ENCODE measurements around the gene UBAC1.
"Not testable (repeated sequence)": the region's sequence is repeated elsewhere in the genome, so short reads cannot be mapped to it uniquely, and the experiment has no call there.

UBAC1 gene

GRCh38 chr9:135945969-135946368 lies 15.2 kb downstream of the UBAC1 start:
- TF ChIP-seq, protein P1, sequence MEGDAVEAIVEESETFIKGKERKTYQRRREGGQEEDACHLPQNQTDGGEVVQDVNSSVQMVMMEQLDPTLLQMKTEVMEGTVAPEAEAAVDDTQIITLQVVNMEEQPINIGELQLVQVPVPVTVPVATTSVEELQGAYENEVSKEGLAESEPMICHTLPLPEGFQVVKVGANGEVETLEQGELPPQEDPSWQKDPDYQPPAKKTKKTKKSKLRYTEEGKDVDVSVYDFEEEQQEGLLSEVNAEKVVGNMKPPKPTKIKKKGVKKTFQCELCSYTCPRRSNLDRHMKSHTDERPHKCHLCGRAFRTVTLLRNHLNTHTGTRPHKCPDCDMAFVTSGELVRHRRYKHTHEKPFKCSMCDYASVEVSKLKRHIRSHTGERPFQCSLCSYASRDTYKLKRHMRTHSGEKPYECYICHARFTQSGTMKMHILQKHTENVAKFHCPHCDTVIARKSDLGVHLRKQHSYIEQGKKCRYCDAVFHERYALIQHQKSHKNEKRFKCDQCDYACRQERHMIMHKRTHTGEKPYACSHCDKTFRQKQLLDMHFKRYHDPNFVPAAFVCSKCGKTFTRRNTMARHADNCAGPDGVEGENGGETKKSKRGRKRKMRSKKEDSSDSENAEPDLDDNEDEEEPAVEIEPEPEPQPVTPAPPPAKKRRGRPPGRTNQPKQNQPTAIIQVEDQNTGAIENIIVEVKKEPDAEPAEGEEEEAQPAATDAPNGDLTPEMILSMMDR (IDR thresholded peaks at IDR 0.05; ENCODE audit: borderline replicate concordance, insufficient read depth, low read depth, low read length): no peak
- no peak overlapping the region for H3K4me3 ChIP-seq (ENCODE audit: low read depth, low read length)

GRCh38 chr9:135944444-135945252 lies 16.5 kb downstream of the UBAC1 start:
- H3K4me3 ChIP-seq (ENCODE audit: low read depth, low read length): no peak overlapping the region
- TF ChIP-seq, protein P1 (IDR thresholded peaks at IDR 0.05; ENCODE audit: borderline replicate concordance, insufficient read depth, low read depth, low read length): no peak

DNA sequence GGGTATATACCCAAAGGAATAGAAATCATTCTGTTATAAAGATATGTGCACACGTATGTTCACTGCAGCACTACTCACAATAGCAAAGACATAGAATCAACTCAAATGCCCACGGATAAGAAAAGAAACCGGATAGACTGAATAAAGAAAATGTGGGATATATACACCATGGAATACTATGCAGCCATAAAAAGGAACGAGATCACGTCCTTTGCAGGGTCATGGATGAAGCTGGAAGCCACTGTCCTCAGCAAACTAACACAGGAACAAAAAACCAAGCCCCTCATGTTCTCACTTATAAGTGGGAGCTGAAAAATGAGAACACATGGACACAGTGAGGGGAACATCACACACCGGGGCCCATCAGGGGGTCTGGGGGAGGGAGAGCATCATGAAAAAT lies 17.6 kb downstream of the UBAC1 start:
- not testable (repeated sequence) for H3K4me3 ChIP-seq (ENCODE audit: low read depth, low read length)

DNA sequence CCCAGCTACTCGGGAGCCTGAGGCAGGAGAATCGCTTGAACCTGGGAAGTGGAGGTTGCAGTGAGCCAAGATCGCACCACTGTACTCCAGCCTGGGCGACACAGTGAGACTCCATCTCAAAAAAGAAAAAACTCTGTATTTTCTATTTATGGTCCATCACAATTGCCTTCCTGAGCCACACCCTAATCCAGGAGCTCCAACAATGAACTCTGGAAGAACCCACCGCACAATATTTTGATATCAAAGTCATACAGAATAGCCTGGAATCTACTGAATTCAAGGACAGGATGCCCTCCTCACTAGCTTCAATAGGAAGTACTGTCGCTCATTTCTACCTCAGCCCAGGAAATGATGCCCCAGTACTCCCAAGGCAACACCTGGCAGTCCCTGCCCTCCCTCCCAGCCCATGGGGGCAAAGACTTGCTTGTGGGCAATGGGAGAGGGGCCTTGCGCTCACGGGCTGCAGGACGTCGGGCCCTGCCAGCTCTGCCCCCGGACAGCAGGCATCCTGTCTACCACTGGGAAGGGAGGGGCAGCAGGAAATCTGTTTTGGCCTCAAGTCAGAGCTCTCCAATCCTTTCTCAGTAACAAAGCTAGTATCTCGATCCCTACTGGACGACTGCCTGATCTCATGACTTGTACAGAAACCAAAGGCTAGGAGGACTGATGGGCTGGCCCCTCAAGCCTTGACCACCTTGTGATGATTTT lies 19.7 kb downstream of the UBAC1 start:
- TF ChIP-seq, protein P1 (IDR thresholded peaks at IDR 0.05; ENCODE audit: borderline replicate concordance, insufficient read depth, low read depth, low read length): no peak
- H3K4me3 ChIP-seq (ENCODE audit: low read depth, low read length): no peak overlapping the region

GRCh38 chr9:135939351-135940265 lies 21.6 kb downstream of the UBAC1 start:
- no peak overlapping the region for H3K4me3 ChIP-seq (ENCODE audit: low read depth, low read length)
- TF ChIP-seq, protein P1 (IDR thresholded peaks at IDR 0.05; ENCODE audit: borderline replicate concordance, insufficient read depth, low read depth, low read length): no peak

- TF ChIP-seq, protein P1 (IDR thresholded peaks at IDR 0.05; ENCODE audit: borderline replicate concordance, insufficient read depth, low read depth, low read length): no peak
- H3K4me3 ChIP-seq (ENCODE audit: low read depth, low read length): no peak overlapping the region
Observed at GRCh38 chr9:135937521-135938489, 23.4 kb downstream of the UBAC1 start.

All from GM12875 (cell line).